ENCODE measurements around the gene ZHX3.
"Not testable (repeated sequence)": the region's sequence is repeated elsewhere in the genome, so short reads cannot be mapped to it uniquely, and the experiment has no call there.

ZHX3 gene

DNA sequence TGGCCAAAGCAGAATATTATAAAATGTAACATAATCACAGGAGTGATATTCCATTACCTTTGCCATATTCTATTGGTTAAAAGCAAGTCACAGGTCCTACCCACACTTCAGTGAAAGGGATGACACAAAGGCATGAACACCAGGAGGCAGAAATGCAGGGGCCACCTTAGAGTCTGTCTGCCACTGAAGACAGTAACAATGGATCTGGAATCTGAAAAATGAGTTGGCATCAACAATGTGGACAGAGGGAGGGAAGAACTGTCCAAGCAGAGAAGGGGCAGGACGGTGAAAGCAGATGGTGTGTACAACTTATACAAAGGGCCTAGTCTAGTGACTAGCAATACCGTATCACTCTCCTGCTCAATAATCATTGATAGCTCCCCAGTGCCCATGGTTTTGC, 16.5 kb upstream of the ZHX3 start:
- no peak for DNase-seq (ENCODE audit: low read depth)

DNA sequence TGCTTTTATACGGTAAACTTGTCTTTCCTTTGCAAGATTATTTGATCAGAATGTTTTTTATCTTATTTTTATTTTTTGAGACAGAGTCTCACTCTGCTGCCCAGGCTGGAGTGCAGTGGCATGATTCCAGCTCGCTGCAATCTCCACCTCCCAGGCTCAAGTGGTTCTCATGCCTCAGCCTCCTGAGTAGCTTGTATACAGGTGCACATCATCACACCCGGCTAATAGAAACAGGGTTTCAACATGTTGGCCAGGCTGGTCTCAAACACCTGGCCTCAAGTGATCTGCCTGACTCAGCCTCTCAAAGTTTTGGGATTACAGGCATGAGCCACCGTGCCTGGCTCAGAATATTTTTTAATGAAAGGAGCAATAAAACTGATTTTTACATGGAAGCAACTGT, 14.2 kb upstream of the ZHX3 start:
- no peak for DNase-seq (ENCODE audit: low read depth)

DNA sequence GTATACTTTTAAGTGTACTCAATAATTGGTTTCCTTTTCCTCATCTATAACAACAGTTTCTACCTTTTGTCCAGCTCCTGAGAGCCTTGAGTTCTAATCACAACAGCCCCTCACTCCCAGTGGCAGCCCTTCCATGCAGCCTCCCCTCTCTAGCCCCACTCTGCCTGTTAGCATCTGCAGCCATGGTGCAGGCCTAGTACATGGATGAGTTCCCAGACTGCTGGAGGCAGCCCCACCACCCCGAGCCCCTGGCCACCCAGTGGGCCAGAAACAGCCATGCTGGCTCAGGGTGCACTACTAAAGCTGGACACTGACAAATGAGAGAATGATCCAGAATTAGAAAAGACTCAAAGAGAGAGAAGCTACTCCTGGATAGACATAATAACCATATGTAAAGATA, 13.4 kb upstream of the ZHX3 start:
- DNase-seq (ENCODE audit: low read depth): no peak

DNA sequence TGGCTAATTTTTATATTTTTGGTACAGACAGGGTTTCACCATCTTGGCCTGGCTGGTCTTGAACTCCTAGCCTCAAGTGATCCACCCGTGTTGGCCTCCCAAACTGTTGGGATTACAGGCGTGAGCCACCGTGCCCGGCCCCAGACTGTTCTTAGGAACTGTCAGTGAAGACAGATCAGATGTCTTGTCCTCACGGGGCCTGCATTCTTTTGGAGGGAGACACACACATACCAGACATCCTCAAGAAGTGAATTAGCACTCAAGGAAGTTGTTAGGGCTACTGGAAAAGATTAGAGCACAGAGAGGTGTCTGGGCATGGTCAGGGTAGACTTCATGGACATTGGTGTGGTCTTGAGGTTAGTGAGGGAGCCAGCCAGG, 12.8 kb upstream of the ZHX3 start:
- no peak for DNase-seq (ENCODE audit: low read depth)

DNA sequence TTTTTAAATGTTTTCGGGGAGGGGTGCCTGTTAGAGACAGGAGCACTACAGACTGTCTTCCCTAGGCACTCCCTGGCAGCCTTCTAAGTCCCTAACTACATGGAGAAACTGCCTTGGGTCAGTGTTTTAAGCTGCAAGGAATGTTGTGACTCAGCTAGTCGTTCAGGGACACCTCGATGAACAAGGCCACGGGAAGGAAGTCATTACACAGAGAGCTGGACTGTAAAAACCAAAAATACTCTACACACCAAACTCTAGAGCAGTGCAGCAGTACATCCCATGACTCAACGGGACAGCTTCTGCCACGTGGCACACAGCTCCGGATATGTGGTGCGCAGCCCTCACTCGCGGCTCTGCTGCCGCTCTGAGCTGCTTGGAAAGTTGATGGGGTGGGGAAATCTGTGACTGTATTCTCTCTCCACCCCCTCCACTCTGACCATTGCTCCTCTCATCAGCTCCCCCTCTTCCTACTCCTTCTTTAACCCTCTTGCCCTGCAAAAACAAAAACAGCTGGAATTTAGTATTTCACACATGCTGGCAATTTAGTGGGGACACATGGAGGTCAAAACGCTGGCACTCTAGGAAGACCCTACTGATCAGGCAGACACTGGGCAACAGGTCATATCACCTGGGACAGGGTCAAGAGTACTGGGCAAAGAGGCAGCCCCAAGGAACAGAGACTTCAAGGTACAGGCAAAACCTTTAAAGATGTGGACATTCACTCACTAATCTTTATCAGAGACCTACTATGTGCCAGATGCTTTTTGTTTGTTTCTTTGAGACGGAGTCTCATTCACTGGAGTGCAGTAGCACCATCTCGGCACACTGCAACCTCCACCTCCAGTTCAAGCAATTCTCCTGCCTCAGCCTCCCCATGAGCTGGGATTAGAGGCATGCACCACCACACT, 12.2 kb upstream of the ZHX3 start:
- no peak for DNase-seq (ENCODE audit: low read depth)

DNA sequence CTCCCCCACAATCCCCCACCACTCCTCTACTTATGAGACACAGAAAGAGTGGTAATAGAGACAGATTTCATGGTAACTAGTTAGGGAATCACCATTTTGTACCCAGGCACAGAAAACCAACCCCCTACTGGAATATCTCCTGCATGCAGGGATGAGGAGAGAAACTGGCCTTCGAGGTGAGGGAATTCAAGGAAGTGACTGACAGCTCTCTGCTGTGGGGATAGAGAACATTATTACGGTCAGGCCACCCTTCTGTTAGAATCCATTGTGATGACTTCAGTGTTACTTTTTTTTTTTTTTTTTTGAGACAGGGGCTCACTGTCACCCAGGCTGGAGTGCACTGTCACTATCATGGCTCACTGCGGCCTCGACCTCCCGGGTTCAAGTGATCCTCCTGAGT, 9.6 kb upstream of the ZHX3 start:
- DNase-seq (ENCODE audit: low read depth): no peak

DNA sequence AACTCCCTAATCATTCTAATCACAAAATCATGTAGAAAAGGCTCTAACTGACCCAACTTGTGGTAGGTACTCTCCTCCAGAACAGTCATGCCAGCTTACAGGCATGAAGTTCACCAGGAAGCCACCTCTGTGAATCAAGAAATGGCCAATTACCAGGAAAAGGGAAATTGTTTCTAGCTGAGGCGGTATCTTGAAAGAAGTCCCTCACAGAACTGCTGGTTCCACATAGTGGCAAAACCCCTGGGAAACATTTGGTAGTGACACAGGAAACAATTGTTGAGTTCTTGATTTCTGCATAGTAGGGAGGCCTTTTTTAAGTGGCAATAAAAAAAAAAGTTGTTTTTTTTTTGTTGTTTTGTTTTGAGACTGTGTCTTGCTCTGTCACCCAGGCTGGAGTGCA, 3.4 kb upstream of the ZHX3 start:
- DNase-seq (ENCODE audit: low read depth): no peak

DNA sequence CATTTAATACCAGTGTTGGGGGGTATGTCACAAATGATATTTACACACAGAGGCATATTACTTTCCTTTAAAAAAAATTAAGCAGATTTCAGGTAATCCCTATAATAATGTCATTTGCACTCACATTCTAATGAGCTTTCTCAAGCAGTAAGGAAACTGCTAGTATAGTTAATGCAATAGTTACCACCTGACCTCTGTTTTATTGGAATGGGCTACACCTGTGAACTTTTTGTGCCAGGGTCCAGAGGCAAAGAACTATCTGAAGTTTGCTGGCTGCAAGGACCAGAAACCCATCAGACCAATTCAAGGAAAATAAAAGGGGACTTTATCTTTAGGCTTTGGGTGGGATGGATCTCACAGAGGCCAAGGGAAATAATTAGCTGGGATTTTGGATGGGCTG, 2.9 kb upstream of the ZHX3 start:
- no peak for DNase-seq (ENCODE audit: low read depth)

DNA sequence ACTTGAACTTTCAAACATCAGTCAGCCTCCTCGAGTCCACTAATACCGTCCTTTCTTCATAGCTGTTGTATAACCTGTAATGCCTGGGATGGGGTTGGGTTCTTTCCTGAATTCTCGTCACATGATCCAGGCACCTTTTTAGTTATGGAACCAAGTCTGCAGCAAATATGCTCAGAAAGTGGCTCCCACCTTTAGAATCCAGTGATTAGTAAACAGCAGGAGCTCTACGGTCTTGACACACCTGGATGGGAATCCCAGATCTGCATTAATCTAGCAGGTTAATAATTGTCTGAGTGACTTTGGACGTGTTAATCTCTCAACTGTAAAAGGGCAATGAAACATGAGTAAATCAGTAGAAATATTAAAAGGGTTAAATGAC, 729 bp upstream of the ZHX3 start:
- DNase-seq (ENCODE audit: low read depth): no peak

DNA sequence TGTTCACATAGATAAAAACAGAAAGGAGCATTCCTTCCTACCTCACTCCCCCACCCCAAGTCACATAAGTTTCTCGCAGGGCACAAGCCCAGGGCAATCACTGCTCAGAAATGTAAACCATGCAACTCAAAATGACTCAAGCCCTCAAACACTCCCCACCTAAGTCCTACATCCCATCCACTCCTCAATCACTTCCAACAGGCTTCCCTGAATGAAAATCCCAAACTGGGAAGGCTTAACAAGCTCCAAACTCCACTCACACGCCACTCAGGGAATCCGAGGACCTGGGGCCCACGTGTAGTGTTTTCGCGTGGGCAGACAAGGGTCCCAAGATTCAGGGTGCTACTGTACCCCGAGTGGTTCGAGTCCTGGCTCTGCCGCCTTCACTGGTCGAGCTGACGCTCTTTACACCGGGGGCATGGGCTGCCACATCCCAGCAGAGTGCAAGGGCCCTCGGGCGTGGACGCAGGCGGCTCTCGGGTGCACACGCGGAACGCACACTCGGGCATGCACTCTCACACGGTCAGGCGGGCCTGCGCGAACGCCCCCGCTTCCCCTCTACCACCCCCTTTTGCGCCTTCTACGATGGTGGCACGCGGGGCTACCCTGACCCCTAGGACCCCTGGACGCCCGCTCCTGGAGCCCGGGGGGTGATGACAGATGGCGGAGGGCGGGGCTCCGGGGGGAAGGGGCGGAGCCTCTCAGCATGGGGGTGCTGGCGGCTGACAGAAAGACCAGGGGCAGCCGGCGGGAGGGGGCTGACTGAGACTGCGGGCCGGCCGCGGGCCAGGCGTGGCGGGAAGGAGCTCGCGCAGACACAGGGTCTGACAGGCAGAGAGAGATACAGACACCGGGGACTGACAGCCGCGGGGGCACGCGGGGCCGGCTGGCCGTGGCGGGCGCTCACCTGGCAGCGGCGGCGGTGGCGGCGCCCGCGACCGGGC, 657 bp downstream of the ZHX3 start:
- peak; percentile 37 for DNase-seq (ENCODE audit: low read depth)

DNA sequence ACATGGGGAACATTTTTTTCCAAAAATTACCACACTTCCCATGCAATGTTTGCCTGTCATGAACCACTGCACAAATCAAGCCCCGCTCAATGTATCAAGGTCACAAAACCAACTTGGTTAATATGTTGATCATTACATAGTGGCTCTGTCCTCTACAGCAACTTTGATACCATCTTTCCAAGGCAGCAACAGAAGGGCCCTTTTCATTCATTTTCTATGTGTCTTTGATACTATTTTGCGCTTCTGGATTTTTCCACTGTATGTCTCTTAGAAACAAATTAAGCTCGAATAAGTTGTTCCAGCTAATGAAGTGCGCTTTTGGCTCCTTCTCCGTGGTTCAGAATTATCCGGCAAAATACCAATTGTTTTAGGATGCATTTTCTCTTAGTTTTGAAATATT, 1.5 kb downstream of the ZHX3 start:
- DNase-seq (ENCODE audit: low read depth): no peak

DNA sequence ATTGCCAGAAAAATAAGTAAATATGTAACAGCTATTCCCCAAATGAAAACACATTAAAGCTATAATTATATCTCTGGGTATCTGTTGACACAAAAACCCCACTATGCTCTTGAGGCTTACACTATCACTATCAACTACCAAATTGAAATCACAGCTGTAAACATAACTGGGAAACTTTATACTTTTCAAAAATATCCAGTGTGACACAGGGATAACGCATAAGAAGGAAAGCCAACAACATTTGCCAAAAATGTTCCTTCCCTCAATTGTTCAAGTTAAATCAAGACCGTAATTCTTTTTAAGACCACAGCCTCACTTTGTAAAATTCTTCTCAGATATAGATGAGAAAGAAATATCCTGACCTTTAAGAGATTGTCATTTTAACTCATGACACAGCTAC, 3.1 kb downstream of the ZHX3 start:
- no peak for DNase-seq (ENCODE audit: low read depth)

DNA sequence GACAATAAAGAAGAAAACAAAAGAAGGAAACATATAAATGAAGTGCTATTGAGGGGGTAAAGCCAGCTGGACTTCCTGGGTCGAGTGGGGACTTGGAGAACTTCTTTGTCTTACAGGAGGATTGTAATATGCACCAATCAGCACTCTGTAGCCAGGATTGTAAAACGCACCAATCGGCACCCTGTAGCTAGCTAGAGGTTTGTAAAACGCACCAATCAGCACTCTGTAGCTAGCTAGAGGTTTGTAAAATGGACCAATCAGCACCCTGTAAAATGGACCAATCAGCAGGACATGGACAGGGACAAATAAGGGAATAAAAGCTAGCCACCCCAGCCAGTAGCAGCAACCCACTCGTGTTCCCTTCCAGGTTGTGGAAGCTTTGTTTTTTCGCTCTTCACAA, 5.5 kb downstream of the ZHX3 start:
- not testable (repeated sequence) for DNase-seq (ENCODE audit: low read depth)

DNA sequence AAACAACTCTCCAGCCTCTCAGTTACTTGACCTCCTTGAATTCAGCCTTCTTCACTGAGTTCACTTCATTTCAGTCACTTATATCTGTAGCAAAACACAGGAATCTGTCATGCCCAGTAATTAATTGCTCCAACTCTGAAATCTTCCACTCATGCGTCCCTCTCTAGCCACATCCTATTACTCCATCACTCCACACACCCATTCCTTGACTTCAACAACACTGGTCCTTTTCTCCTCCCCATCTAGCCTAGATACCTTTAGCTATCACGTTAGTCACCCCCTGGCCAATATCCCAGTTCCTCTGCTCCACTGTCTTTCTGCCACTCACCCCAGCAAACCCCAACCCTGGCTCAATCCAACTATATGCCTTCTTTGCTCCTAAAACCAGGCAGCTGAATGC, 7.7 kb downstream of the ZHX3 start:
- no peak for DNase-seq (ENCODE audit: low read depth)

DNA sequence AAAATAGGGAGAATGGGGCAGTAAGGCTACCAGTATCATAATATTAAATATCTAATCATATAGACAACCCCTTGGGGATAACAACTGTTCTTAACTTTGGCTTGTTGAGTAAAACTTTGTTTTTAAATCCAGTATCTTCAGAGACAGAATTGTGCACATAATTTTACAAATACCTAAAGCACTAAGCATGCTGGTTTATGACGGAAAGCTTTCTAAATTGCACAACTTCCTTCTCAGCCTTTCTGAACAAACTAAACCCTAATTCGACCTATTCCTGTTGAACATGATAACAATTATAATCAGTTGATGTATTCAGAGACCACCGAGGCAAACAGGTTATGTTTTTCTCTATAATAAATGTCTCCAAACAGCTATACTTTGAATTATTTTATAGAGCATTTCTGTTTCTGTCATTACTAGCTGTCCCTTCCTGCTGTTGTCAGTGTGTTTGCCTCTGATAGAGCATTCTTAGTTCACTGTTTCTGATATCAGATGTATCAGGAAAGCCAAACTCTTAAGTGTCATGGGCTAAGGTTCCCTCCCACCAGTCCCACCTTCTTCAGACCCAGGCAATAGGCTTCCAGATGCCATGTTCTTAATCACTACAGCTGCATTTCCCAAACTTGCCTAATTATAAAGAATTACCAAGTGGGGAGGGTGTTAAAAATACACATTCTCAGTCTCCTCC, 8.7 kb downstream of the ZHX3 start:
- peak; percentile 25 for DNase-seq (ENCODE audit: low read depth)

DNA sequence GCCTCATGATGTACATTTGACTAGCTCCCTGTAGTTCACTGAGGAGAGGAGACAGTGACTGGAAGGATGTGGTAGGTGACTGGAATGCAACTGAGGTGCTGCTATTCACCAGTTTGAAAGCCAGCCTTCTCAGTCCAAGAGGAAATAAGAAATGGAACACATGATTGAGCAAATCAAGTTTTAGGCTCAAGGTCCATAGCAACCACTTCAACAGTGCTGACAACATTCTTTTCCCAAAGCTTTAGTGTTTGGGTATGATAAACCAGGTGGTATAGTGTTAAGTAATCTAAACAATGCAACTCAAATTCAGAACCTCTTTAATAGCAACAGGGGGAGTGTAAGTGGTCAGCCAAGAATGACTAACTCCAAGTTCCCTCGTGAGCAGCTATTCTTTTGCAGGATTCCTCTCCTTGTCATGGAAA, 9.2 kb downstream of the ZHX3 start:
- no peak for DNase-seq (ENCODE audit: low read depth)

DNA sequence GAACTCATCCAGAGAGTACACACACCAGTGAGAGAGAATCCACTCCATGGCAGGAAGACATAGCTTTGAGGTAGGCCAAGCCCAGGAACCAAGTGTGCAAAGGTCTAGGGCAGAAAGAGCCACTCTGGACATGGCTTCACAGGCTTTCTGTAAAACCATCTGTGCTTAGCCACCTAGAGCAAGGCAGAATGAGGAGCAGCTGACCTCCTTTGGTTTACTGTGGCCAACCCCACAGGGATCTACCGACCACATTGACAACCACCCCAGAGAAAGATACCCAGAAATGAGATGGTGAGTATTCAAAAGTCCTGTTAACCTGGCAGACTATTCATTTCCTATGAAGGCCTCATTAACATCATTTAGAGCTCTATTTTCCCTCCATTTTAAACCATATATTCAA, 10.5 kb downstream of the ZHX3 start:
- no peak for DNase-seq (ENCODE audit: low read depth)

DNA sequence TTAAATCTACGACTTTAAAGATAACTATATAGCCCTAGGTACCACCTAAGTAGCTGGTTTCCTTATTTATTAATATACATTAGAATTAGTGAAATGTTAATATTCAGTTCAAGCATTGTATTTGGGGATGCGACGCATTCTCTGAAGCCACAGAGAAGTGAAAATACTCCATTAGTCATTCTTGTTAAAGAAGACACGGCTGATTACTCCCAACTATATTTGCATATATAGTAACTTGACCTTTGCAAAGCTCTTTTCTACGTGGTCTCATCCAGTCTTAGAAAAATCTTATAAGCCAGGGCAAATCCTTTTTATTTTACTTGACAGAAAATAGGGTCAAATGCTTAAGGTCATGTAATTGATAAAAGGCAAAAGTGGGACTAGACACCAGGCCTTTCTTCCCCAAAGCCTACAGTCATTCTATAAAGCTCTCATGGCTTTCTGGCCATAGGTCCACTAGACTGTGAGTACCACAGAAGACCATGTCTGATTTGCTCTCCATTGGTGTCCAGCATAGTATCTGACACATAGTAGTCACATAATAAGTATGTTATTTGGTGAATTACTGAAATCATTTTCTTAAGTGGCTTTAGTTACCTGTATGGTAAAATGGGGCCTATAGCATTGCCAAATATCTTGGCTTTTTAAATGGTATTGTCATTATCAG, 11.3 kb downstream of the ZHX3 start:
- no peak for DNase-seq (ENCODE audit: low read depth)

DNA sequence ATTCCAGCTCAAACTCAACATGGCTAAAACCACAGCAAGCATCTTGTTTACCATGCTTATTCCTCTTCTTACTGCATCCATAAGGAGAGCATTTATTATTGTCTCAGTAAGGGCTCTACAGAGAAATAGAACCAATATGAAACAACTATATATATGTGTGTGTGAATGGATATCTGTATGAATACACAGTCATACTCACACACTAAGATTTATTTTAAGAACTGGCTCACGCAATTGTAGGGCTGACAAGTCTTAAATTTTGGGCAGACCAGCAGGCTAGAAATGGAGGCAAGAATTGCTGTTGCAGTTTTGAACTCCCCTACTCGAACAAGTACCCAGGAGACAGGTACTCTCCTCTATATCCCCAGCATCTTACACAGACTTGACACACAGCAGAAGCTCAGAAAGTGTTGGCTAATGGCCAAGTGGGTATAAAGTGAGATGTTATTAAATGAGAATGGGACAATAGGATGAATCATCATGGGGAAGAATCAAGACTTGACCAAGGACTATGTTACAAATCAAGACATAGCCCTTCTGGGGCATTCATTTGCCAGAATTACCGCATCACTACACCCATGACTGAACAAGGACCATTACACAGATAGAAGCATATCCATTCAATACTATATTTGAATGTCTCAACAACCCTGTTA, 13.0 kb downstream of the ZHX3 start:
- no peak for DNase-seq (ENCODE audit: low read depth)

DNA sequence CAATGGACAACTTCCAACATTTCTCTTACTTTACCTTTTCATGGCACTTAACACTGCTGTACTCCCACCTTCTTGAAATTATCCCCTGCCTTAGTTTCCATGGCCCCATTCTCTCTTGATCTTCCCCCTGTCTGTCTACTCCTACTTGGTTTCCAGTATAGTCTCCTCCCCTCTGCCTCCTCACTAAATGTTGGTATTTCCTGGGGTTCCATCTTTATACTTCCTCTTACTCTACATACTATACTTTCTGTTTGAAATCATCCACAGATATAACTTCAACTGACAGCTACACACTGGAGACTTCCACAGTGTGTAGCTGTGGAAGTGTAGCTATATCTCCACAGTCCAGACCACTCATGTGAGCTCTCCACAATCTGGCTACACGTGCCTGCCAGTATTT, 13.5 kb downstream of the ZHX3 start:
- DNase-seq (ENCODE audit: low read depth): no peak

DNA sequence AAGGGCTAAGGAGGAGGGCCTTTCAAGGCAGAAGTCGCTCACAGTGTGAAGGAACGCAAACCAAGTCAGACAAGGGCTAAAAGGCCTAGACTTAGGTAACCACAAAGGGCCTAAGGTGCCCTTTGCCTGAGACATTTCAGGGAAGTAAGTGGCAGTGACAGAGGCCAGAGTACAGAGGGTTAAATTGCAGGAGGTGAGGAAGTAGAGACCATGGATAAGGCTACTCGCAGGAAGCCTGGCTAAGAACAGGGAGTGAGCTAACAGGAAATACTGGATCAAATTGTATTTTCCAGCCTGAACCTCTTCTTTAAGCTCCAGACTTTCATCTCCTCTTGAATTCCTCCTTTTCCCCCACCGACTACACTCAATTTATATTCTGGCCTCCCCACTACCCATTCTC, 16.6 kb downstream of the ZHX3 start:
- no peak for DNase-seq (ENCODE audit: low read depth)

DNA sequence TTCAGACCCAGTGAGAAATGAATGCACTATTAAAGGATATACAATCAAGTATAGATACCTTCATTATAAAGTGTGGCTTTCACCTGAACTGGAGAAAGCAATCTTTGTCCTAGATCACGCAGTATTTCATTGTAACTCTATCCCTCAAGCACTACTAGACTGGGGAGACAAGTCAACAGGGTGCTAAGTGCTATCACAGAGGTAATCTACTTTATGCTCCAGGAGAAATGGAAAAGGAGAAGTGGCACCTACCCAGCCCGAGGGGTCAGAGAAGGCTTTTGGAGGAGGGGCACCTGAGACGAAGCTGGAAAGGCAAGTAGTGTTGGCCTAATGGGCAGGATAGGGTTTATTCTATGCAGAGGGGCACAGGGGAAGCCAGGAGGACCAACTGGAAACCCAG, 17.1 kb downstream of the ZHX3 start:
- no peak for DNase-seq (ENCODE audit: low read depth)

All from CMK (cell line).